ENCODE data around the gene HAND2.

Gene HAND2

DNA sequence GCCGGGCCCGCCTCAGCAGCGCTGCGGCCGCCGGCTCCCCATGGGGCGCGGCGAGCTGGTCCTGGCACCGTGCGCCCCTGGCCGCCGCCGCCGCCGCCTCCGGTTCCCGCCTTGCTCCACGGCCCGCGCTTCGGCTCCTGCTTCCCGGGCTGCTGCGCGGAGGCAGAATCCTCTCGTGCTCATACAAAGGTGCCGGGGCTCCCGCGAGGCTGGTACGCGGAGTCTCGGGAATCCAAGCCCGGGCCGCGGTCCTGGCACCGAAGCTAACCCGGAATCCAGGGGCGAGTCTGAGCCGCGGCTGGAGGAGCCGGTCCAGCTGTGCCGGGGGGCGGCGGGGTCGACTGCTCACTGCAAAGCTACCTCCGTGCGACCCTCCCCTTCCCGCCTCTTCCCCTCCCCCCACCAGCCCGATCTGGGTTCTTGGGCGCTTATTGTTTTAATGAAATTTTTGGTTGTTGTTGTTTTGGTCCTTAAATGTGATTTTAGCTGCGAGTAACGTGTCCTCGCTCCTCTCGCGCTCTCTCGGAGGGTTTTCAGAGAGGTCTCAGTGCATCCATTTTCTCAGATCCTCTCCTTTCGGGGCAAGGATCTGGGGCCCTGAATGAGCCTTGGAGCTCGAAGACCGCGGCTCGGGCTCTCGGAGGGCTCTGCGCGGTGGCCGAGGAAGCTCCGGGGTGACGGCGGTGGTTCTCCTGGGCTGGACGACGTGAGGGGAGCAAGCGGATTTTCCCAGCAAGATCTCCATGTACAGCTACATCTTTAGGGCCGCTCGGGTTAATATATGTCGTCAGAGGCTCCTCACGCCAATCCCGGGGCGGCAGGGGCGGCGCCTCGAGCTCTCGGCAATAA lies at the start of gene HAND2:
Gene HAND2 (minus strand): TSS at position 753 of the 849 bp plus-strand sequence. CDS start 940 bp downstream, outside the sequence.
- DNase-seq (ENCODE audit: low read depth): no peak

DNA sequence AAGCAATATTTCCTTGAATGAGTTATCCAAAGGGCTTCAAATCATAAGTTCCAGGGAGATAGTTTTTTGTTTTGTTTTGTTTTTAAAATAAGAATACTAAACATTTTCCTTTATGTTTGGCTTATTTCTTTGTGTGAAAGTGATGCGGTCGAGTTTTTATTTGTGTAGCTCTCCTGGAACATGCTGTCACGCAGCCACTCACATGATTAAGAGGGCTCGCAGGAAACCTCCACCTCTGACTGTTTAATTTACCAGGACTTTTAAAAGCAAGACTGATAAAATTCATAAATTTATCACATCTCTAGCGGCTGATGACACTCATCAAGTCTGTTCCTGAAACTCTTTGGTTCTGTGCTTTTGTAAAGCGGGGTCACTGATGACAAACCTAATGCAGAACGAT lies 48.9 kb upstream of the HAND2 start:
- no peak for DNase-seq (ENCODE audit: low read depth)

DNA sequence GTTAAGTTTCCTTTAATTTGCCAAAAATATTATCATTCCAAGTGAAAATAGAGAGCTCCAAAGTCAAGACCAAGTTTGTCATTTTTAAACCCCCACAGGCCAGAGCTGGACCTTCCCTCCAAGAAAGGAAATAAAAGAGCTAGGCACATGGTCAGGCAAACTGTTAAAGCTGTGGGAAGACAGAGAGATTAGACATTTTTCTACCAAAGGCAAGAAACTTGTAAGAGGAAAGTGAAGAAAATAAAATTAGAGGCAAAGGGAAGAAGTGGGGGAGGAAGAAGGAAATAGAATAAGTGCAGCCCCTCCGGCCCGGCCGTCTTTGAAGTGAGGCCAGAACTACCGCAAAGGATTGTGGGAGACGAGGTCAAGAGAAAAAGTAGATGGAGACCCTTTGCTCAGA lies 47.9 kb upstream of the HAND2 start:
- no peak for DNase-seq (ENCODE audit: low read depth)

DNA sequence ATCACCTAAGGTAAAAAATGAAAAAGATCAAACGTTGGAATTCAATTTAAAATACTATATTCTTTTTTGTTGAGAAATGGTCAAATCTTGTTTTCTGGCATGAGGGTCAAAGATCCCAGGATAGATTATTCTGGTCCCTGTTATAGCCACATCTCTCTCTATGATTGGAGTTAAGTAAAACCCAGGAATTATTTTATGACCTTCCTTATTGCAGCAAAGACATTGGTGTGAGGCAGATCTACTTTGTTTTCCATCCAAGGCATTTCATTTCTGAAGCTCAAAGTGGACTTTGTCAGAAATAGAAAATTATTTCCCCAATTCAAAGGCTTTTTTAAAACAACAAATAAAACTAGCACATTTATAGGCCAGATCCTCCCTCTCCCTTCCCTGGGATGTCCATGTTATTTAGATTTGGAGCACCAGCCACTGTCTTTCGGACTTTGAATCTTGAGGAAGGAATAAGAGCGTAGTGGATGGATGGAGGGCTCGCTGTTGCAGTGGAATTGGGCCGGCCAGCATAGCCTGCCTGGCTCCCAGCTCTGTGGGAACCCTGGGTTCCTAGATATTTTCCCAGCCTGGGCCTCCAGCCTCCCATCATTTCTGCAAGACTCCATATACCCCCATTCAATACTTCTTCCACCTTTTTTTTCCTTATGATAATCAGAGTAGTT lies 45.6 kb upstream of the HAND2 start:
- DNase-seq (ENCODE audit: low read depth): no peak

DNA sequence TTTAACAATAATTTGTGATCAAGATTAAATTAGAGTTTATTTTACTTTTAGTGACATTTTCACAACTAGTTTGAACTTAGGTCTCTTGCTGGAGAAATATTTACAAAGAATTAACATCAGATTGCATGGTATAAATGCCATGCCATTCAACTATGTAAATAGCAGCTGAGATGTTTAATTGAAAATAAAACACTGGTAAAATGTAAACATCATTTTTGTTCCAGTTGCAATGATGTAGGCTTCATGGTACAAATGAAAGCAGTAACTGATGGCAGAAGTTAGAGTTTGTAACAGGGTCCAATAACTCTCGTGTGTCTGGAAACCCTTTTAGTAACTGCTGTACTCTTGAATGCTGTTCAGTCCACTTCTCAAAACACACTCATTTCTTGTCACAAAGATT lies 43.7 kb upstream of the HAND2 start:
- DNase-seq (ENCODE audit: low read depth): no peak

DNA sequence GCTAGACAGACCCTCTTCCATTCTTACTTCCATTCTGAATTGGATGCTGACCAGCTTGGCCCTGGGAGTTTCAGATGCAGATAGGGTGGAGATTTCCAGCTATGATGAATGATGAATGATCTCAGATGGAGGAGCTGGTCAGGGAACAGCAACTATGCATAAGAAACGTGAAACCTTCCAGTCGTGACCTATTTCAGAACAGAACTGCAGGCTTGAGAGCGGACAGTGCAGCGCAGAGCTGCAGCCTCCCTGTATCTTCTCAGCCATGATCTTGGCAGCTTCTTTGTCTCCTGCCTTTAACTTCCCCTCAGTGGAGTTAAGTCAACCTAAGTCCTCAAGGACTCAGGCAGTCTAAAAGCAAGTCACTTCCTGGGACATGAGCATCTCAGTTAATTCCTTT lies 43.3 kb upstream of the HAND2 start:
- DNase-seq (ENCODE audit: low read depth): no peak

DNA sequence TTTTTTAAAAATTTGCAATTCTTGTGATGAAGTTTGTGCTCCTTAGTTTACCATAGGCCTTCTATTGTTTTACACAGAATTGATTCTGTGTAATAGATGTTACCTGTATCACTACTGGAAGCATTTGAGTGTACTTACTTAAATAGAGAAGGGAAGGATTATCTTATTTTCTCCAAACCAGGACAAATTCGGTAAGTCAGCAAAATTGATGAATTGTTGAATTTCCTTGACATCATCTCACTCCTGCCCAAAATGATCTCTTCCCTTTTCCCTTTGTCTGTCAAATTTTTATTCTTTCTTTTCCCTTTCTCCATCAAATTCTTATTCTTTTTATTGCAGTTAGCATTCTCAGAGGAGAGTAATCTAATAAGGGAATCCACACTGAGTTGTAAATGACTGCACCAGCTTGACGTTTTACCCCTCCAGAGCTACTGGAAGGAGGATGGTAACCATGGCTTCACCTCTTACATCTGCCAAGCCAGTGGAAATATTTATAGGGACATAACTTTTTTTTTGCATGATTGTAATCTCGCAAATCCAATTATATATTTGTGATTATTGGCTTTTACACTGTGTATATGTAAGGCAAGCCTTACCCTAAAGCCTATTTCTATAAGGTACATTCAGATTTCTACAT lies 42.6 kb upstream of the HAND2 start:
- DNase-seq (ENCODE audit: low read depth): no peak

DNA sequence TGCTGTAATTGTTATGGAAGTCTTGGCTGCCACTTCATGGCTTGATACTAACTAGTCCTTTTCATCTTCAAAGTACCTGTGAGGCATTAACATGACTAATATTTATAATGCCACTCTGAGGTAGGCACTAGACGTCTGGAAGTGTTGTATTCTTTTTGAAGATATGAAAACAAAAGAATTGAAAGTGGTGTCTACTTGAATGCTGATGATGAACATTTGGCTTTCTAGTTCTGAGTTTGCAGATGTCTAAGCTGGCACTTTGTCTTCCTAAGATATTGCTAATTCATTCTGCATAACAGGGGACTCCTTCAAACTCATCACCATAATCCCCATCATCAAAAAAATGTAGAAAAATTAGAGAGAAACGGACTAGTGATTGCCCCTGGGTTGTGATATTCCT lies 41.6 kb upstream of the HAND2 start:
- no peak for DNase-seq (ENCODE audit: low read depth)

DNA sequence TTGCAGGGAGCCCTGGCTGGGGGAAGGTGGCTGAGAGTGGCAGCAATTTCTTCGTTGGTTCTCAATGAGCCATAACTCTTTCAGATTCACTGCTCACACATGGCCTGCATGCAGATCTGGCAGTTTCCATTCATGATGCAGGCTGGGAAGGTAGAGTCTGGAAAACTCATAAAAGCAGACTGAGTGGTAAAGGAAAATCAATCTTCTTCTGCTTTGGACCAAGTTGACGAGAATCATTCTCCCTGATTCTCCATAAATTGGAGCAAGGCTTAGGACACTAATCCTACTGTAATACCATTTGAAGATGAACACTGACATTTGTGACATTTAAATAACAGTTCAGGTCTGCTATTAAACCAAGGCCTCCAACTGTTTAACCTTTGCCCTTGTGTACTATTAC lies 35.3 kb upstream of the HAND2 start:
- DNase-seq (ENCODE audit: low read depth): no peak

DNA sequence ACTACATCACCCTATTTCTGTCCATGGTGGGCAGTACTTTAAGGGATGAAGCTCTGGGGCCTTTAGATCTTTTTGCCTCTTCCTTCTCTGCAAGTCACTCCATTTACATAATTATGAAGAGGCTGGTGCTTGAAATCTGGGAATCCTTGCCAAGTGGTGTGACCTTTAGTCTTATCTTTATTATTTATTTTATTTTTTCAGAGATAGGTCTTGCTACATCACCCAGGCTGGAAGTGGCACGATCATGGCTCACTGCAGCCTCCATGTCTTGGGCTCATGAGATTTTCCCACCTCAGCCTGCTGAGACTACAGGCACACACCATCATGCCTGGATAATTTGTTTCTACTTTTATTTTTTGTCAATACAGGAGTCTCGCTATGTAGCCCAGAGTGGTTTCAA lies 34.4 kb upstream of the HAND2 start:
- no peak for DNase-seq (ENCODE audit: low read depth)

DNA sequence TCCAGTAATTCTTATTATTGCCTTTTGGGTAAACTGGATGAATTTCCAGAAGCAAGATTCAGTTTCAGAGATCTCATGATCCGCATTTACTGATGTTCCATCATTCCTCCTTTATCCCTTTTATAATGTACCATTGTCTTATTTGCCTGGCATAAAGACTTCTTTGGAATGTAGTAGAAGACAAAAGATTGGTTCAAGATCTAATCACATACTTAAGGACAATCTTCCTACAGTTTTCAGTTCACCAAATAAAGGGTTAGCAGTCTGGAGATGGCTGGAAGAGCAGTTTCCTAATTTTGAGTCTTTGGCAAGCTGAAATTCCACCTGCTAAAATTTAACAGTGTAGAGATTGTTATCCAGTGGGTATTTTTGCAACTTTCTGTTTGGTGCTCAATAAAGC lies 30.9 kb upstream of the HAND2 start:
- DNase-seq (ENCODE audit: low read depth): no peak

DNA sequence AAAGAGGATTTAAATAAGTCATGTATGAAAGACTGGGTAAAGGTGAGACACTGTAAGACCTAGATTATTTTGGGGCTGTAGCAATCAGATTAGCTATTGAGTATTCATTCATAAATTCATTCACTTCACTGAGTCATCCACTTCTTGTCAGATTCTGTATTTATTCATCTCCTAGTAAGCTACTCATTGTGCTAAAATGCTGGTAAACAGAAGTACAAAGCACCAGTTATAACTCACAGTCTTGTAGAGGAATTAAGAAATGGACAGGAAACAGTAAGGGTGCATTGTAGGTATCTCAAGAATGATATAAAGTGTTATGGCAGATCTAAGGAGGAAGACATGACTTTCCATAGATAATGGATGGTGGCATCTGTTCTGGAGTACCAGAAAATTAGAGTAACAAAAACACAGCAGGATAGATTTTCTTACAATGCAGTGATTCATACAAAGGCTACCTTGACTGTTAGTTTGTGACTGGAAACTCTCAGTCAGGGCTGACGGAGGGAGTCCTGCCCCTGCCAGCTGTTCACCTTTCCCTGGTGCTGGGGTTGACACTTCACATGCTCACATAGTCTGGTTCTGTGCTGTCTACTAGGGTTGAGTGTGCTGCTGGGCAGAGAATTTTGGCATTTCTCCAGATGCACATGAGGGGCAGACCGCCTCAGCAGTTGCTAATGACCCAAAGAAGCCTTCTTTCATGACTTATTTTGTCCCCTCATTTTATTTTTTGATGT lies 26.5 kb upstream of the HAND2 start:
- DNase-seq (ENCODE audit: low read depth): no peak

DNA sequence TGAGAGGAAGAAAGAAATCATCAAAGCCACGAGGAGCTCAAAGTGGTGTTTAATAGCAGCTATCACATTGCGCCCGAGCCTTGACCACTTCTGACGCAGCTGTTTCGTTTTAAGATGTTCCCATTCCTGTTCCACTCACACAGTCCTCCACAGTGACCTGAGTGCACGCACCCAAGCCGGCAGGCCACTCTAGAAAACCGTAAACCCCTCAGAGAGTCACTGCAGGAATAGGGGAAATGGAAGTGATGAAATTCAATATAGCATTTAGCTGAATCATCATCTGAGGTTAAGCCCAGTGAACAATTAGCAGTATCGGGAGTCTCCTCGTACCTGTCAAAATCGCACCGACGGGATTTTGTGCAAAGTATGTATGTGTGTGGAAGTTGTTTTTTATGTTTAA lies 17.9 kb upstream of the HAND2 start:
- no peak for DNase-seq (ENCODE audit: low read depth)

DNA sequence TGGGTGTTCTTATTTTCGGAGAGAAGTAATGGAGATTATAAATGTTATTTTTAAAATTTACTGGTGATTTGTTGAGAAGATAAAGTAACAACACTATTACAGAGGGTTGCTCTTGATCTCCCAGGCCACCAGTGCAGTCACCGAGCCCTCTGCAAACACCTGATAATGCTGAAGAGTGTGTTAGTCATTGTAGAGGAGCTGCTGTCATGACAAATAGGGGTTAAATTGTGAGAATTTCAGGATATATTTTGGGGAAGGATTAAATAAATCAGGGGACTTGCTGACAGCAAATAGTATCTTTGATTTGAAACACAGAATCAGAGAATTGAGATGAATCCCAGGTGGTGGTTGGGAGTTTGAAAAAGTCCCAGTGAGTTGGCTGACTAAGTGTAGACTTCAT lies 16.7 kb upstream of the HAND2 start:
- DNase-seq (ENCODE audit: low read depth): no peak

DNA sequence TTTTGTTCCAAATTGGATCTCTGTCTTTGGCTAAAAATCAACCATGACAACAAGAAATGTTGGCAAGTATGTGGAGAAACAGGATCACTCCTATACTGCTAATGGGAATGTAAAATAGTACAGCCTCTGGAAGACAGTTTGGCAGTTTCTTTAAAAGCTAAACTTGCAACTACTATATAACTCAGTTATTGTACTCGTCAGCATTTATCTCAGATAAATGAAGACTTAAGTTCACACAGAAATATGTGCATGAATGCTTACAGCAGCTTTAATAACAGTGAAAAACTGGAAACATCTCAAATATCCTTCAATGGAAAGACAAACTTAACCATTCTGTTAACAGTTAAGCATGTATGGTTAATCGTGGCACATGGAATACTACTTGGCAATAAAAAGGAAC lies 15.4 kb upstream of the HAND2 start:
- DNase-seq (ENCODE audit: low read depth): no peak

DNA sequence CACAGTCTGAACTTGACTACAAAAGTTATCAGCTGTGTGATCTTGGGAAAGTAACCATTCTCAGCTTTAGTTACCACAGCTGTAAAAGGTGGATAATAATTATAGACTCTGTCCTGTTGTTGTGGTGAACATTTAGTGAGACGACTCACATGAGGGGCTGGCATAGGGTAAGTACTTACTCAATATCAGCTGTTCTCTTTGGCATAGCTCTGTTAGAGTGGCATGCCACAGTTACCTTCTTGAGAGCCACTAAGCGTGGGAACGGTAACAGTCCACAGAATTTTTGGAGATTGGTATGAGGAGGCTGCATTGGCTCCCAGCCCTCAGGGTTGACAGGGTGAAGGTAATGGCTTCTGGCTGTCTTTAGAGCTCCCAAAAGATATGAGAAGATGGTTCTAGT lies 13.2 kb upstream of the HAND2 start:
- no peak for DNase-seq (ENCODE audit: low read depth)

DNA sequence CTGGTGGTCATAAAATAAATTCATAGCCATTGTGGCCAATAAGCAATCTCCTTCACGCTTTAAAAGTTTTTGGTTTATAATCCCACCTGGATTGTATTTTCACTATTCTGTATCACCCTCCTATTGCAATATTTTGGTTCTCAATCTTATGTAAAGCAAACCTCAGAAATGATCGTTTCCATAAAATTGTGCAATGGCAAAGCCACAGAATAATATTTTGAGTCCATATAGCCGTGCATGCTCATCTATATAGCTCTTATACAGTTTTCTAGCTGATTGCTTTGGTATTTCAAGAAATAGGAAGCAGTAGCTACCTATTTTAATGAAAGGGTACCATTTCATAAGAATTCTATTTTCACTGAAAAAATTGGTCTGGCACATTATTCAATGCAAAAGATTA lies 10.0 kb upstream of the HAND2 start:
- no peak for DNase-seq (ENCODE audit: low read depth)

DNA sequence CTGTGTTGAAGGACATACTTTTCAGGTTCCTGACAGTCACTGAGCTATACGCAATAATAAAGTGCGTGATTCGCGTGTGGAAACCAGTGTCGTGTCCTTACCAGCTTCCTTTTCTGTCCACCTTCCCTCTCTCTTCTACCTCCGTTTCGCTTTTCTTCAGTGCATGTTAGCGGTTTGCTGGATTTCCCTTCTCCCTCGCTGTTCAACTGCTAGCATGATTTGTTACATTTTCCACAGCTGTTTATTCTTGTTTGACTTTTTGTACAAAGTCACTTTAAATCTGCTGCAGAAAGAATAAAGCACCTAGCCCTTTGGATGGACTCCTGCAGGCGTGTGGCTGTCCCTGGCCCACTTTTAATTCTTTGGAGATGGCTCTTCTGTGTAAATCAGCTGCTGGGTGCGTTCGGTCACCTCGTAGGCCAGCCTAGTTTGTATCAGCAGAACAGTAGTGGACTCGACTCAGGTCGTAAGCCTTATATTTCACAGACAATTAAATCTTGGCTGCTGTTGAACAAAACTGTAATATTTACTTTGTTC lies 8.9 kb upstream of the HAND2 start:
- no peak for DNase-seq (ENCODE audit: low read depth)

DNA sequence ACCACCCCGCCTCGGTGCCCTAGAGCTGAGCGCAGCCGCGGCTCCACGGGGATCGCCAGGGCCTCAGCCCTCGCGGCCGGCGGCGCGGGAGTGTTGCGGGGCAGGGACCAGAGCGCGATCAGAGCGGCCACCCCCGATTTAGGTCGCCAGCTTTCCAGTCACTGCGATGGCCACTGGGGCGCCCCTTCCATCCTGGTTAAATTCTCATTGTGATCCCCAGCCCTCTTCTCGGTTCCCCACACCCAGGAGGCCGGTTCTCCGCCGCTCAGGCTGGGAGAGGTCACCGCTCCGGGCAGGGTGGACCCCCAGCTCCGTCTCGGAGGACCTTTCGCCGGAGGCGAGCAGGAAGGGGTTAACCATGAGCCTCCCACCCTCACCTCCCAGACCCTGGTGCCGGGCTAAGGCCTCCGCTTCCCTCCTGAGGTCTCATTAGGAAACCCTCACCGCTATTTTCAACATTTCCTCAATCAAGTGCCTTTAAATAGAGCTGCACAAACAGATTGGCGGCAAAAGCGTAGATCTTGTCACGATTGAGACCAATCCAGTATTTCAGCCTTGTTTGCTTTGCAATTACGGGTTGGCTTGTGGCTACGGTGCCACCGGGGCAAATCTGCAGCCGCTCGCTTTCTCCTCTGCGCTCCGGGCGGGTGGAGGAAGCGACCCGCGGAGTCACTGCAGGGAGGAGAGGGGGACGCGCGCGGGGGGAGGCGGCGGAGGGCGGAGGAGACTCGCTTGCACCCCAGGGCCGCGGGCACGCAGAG lies 8.3 kb upstream of the HAND2 start:
- DNase-seq (ENCODE audit: low read depth): no peak

DNA sequence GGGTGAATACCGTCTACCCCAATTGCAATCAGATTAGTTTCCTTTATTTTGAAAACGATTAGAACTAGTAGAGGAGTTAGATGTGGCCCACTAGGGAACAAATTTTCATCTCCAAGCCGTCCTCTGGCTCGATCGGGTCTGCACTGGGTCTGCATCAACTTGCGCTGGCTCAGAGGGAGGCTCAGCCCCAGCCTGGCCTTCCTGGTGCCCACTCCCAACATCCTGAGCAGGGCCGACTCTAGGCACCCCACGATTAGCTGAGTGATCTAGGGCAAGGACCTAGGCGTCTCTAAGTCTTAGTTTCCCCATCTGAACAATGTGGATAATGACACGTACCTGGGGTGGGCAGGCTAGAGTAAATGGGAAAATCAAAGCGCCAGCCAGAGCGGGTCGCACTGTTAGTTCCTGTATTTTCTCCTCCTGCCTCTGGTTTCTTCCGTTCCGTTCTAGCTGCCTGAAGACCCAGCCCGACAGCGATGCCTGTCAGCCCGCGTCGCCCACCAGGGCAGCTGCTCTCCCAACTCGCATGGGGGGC lies 7.7 kb upstream of the HAND2 start:
- DNase-seq (ENCODE audit: low read depth): no peak

DNA sequence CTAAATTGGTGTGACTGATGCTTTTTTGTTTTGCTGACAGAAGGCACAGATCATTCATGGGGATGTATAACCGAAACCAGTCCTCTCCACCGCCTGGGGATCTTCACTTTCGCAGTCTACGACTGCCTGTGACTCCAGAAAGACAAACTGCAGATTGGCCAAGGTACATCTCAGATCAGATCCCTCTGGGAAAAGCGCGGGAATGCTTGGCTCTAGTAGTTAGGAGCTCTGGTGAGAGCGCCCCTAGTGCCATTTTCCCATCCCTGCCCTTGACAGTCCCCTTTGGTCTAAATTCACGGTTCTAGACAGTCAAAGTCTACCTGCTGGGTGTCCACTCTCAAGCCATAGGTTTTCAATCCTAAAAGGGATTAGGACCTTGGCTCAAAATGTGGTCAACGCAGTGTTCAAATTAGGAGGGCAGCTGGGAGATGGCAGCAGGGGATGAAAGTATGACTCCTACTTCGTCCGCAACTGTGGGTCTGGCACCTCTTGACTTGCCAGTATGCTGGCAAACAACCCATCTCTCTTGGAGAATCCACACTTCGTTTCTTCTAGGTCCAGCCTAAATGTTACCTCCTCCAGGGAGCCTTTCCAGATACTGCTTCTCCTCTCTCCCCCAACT lies 6.9 kb upstream of the HAND2 start:
- DNase-seq (ENCODE audit: low read depth): no peak
